Measurements from ENCODE around the gene MYOG. TPM values are rescaled to one million over a fixed set of nuclear protein-coding genes. Genes with fewer than 3 reads are reported as not detected.

Gene MYOG
- total RNA-seq, 2 experiments from 2014 or later: not detected

DNA sequence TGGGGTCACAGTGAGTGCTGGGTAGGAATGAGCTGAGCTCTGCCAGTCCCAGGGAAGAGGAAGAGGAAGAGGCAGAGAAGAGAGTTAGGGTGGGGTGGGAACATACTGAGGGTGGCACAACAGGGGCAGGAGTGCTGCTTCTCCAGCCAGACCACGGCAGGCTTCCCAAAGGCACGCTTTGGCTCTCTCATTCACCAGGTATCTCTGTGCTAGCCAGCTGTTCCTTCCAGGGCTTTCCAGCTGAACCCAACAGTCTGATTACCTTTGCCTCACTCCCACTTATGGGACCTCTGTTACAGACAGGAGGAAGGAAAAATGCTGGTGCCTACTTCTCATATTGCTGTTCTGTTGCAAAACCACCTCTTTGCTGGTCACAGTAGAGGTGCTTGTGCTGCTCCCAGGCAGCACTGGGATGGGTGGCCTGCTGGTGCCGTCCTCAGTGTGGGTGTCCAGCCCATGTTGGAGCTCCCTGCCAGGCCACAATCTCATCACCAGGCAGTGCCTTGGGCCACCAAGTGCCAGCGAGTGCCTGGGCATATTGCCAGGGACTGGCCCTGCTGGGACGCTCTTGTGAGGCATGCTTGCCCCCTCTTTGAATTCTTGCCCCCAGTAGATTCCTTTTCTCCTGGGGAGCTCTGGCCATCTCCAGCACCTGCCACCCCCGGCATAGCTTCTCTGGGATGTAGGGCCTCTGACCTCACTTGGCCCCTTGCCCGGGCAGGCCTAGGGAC is 43.9 kb upstream of the MYOG start:
- no peak overlapping the region for H3K4me3 ChIP-seq (ENCODE audit: low read depth, low read length, poor library complexity, severe bottlenecking)
- no peaks in the 10 kb centered on the region for H3K79me2 ChIP-seq (ENCODE audit: insufficient read depth, low read depth, low read length)
- TF ChIP-seq, protein P1, sequence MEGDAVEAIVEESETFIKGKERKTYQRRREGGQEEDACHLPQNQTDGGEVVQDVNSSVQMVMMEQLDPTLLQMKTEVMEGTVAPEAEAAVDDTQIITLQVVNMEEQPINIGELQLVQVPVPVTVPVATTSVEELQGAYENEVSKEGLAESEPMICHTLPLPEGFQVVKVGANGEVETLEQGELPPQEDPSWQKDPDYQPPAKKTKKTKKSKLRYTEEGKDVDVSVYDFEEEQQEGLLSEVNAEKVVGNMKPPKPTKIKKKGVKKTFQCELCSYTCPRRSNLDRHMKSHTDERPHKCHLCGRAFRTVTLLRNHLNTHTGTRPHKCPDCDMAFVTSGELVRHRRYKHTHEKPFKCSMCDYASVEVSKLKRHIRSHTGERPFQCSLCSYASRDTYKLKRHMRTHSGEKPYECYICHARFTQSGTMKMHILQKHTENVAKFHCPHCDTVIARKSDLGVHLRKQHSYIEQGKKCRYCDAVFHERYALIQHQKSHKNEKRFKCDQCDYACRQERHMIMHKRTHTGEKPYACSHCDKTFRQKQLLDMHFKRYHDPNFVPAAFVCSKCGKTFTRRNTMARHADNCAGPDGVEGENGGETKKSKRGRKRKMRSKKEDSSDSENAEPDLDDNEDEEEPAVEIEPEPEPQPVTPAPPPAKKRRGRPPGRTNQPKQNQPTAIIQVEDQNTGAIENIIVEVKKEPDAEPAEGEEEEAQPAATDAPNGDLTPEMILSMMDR (conservative IDR thresholded peaks at IDR 0.05; ENCODE audit: low read length): no peak
- TF ChIP-seq EZH2phosphoT487 (IDR thresholded peaks at IDR 0.05; ENCODE audit: borderline replicate concordance, low read depth, low read length): no peak
- BruUV-seq (replicated peaks): no TSS peak
- H3K27ac ChIP-seq (ENCODE audit: low read depth, low read length, poor library complexity, severe bottlenecking): no peak overlapping the region
- H3K4me2 ChIP-seq (ENCODE audit: low read length): no peak overlapping the region
- no peak overlapping the region for H2AFZ ChIP-seq (ENCODE audit: low read length)
- no peaks in the 10 kb centered on the region for H4K20me1 ChIP-seq (ENCODE audit: insufficient read depth, low read length)
- intact Hi-C loops (cut with micrococcal nuclease; ENCODE audit: unreplicated experiment): no loop called here
- POLR2A ChIA-PET: interaction anchor here (0.7 to 0.9 kb wide), 2 partner anchors 16 to 348 kb away, joined by 3 read pairs; no protein-coding TSS in a partner anchor
- CTCF ChIA-PET (ENCODE audit: unreplicated experiment): no interaction called here
- H3K4me1 ChIP-seq (ENCODE audit: insufficient read depth, low read length, poor library complexity, severe bottlenecking): no peaks in the 10 kb centered on the region
- no peaks in the 10 kb centered on the region for H3K9me3 ChIP-seq (ENCODE audit: low read length)
- H3K36me3 ChIP-seq (ENCODE audit: insufficient read depth, low read length): no peaks in the 10 kb centered on the region
- no peak for DNase-seq (ENCODE audit: low spot score)
- H3K9me2 ChIP-seq (ENCODE audit: insufficient read depth, low read length): no peaks in the 10 kb centered on the region

DNA sequence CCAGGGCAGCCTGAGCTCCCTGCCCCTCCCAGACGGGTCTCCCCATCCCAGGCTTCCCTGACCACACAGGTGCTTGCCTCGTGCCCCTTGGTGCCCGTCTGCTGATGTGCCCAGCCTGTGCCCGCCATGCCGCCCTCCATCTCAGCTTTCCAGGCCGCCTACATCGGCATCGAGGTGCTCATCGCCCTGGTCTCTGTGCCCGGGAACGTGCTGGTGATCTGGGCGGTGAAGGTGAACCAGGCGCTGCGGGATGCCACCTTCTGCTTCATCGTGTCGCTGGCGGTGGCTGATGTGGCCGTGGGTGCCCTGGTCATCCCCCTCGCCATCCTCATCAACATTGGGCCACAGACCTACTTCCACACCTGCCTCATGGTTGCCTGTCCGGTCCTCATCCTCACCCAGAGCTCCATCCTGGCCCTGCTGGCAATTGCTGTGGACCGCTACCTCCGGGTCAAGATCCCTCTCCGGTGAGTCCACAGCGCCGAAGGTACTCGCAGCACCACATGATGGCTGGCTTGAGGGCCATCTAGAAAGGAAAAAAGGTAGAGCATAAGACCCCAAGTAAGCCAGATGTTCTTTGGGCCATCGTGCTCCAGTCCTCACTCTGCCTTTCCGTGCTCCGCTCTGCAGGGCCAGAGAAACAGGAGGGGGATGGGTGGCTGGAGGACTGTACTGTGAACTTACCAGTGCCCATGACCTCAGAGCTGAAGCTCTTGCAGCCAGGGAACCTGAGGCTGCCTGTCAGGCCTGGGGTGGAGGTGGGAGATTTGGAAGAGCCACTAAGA is 43.1 kb upstream of the MYOG start:
- Histone ChIP-seq H2AFZ (ENCODE audit: low read length) (no peak overlapping the region), H3K9me3 (ENCODE audit: low read length) (no peaks in the 10 kb centered on the region), H3K4me3 (ENCODE audit: low read depth, low read length, poor library complexity, severe bottlenecking) (no peak overlapping the region), H4K20me1 (ENCODE audit: insufficient read depth, low read length) (no peaks in the 10 kb centered on the region), H3K27ac (ENCODE audit: low read depth, low read length, poor library complexity, severe bottlenecking) (no peak overlapping the region), H3K79me2 (ENCODE audit: insufficient read depth, low read depth, low read length) (no peaks in the 10 kb centered on the region), H3K4me1 (ENCODE audit: insufficient read depth, low read length, poor library complexity, severe bottlenecking) (no peaks in the 10 kb centered on the region), H3K36me3 (ENCODE audit: insufficient read depth, low read length) (no peaks in the 10 kb centered on the region), H3K4me2 (ENCODE audit: low read length) (no peak overlapping the region), H3K9me2 (ENCODE audit: insufficient read depth, low read length) (no peaks in the 10 kb centered on the region)
- CTCF ChIA-PET (ENCODE audit: unreplicated experiment): no interaction called here
- TF ChIP-seq EZH2phosphoT487 (IDR thresholded peaks at IDR 0.05; ENCODE audit: borderline replicate concordance, low read depth, low read length): no peak
- TF ChIP-seq, protein P1 (conservative IDR thresholded peaks at IDR 0.05; ENCODE audit: low read length): no peak
- intact Hi-C loops (cut with micrococcal nuclease; ENCODE audit: unreplicated experiment): no loop called here
- no peak for DNase-seq (ENCODE audit: low spot score)
- POLR2A ChIA-PET: no interaction called here
- no TSS peak for BruUV-seq (replicated peaks)

DNA sequence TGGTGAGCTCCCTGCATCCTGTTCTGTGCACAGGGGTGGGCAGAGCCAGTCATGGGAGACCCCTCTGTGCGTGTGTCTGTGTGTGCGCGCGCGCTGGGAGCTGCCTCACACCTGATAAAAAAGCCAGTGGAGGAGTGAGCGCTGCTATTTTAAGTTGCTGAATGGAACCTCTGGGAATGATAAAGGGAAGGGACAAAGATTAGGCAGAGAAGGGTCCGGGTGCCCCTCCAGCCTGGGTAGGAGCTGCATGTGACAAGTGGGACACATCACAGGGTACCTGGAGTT is 42.6 kb upstream of the MYOG start:
- Histone ChIP-seq H3K4me2 (ENCODE audit: low read length) (no peak overlapping the region), H2AFZ (ENCODE audit: low read length) (no peak overlapping the region)
- CTCF ChIA-PET (ENCODE audit: unreplicated experiment): no interaction called here

More for the DNA sequence above, 42.6 kb upstream of the MYOG start:
- no peaks in the 10 kb centered on the region for H4K20me1 ChIP-seq (ENCODE audit: insufficient read depth, low read length)
- no peak for DNase-seq (ENCODE audit: low spot score)
- H3K9me3 ChIP-seq (ENCODE audit: low read length): no peaks in the 10 kb centered on the region
- intact Hi-C loops (cut with micrococcal nuclease; ENCODE audit: unreplicated experiment): no loop called here
- H3K79me2 ChIP-seq (ENCODE audit: insufficient read depth, low read depth, low read length): no peaks in the 10 kb centered on the region
- no peak overlapping the region for H3K4me3 ChIP-seq (ENCODE audit: low read depth, low read length, poor library complexity, severe bottlenecking)
- no peaks in the 10 kb centered on the region for H3K9me2 ChIP-seq (ENCODE audit: insufficient read depth, low read length)
- POLR2A ChIA-PET: no interaction called here
- no peak overlapping the region for H3K27ac ChIP-seq (ENCODE audit: low read depth, low read length, poor library complexity, severe bottlenecking)
- H3K4me1 ChIP-seq (ENCODE audit: insufficient read depth, low read length, poor library complexity, severe bottlenecking): no peaks in the 10 kb centered on the region
- no peaks in the 10 kb centered on the region for H3K36me3 ChIP-seq (ENCODE audit: insufficient read depth, low read length)
- TF ChIP-seq EZH2phosphoT487 (IDR thresholded peaks at IDR 0.05; ENCODE audit: borderline replicate concordance, low read depth, low read length): no peak
- TF ChIP-seq, protein P1 (conservative IDR thresholded peaks at IDR 0.05; ENCODE audit: low read length): no peak
- no TSS peak for BruUV-seq (replicated peaks)
